ENCODE results near the gene ANKRD66. TPM values are rescaled to one million over a fixed set of nuclear protein-coding genes. Genes with fewer than 3 reads are reported as not detected.

ANKRD66 gene
- total and polyA plus RNA-seq, 7 donors: not detected

DNA sequence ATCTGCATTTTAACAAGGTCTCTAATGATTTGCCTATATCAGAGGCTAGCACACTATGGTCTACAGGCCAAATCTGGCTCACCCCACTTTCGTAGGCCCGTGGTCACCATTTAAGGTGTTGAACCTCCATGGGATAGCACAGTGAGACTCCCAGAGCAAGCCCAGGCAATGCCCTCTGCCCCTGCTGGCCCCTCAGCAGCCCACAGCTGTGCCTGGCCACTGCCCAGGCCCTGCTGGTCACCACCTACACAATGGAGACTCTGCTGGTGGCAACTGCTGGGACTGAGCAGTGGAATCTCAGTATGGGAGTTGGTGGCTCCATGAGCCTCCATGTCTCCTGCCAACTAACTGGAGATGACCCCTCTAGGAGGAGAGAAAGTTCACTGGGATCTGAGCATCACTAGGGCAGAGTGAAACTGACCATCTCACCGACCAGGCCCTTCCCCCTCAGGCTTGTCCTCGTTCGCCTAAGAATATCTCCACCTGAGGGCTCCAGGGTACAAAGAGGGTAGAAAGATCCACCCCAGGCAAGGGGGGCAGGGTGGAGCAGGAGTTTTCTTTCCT lies 2.3 kb downstream of the ANKRD66 start:
- WGBS, 2 donors: 88 to 93% methylated on average over 5 of the region's 5 CpGs
- Histone ChIP-seq H3K27me3 (no peaks in the 10 kb centered on the region), H3K4me1 (no peaks in the 10 kb centered on the region), H3K9me3 (no peaks in the 10 kb centered on the region), H3K36me3 (no peaks in the 10 kb centered on the region), H3K27ac (no peak overlapping the region), H3K4me3 (no peak overlapping the region)
- no peak for TF ChIP-seq POLR2A (IDR thresholded peaks at IDR 0.05)
- TF ChIP-seq EP300 (IDR thresholded peaks at IDR 0.05): no peak
- TF ChIP-seq, protein P1, sequence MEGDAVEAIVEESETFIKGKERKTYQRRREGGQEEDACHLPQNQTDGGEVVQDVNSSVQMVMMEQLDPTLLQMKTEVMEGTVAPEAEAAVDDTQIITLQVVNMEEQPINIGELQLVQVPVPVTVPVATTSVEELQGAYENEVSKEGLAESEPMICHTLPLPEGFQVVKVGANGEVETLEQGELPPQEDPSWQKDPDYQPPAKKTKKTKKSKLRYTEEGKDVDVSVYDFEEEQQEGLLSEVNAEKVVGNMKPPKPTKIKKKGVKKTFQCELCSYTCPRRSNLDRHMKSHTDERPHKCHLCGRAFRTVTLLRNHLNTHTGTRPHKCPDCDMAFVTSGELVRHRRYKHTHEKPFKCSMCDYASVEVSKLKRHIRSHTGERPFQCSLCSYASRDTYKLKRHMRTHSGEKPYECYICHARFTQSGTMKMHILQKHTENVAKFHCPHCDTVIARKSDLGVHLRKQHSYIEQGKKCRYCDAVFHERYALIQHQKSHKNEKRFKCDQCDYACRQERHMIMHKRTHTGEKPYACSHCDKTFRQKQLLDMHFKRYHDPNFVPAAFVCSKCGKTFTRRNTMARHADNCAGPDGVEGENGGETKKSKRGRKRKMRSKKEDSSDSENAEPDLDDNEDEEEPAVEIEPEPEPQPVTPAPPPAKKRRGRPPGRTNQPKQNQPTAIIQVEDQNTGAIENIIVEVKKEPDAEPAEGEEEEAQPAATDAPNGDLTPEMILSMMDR (IDR thresholded peaks at IDR 0.05): no peak
- no peak for TF ChIP-seq POLR2AphosphoS5 (IDR thresholded peaks at IDR 0.05)
- intact Hi-C loops (cut with DNase I): no loop called here
- no peak for DNase-seq

DNA sequence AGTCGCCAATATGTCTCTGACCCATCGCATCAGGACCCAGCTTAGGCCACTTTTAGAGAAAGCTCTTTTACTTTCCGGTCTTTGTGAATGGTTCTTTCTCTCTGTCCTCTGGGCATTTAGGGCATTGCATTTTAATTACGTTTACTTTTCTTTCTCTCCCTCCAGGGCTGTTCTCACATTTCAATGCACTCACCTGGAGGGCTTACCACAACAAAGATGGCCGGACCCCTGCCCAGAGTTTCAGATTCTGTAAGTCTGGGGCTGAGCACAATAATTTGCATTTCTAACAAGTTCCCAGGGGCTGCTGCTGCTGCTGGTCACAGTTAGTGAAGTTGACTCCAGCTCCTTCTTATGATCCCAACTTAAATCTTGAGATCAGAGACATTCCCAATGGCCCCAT lies 3.0 kb downstream of the ANKRD66 start:
- intact Hi-C loops (cut with DNase I): no loop called here

DNA sequence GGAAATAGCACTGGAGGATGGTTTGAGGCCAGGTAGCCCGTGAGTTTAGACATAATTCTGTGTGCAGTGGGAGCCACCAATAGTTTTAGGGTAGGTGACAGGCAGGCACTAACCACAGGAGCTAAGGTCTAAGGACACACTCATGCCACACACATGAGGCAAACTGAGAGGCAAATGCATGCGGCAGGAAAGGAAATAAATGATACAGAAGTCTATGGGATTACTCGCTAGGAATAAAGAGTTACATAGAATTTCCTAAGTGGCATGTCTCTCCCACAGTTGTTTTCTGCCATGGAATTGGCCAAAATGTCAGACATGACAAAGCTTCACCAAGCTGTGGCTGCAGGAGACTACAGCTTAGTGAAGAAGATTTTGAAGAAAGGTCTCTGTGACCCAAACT lies 4.9 kb downstream of the ANKRD66 start:
- H3K27me3 ChIP-seq: no peaks in the 10 kb centered on the region
- no peaks in the 10 kb centered on the region for H3K9me3 ChIP-seq
- H3K4me3 ChIP-seq: no peak overlapping the region
- intact Hi-C loops (cut with DNase I): no loop called here
- no peak overlapping the region for H3K27ac ChIP-seq
- no peaks in the 10 kb centered on the region for H3K4me1 ChIP-seq
- WGBS, 2 donors: 74 to 93% methylated on average over 3 of the region's 3 CpGs
- DNase-seq: no peak
- TF ChIP-seq POLR2A (IDR thresholded peaks at IDR 0.05) (no peak), EP300 (IDR thresholded peaks at IDR 0.05) (no peak), POLR2AphosphoS5 (IDR thresholded peaks at IDR 0.05) (no peak)
- TF ChIP-seq, protein P1 (IDR thresholded peaks at IDR 0.05): no peak
- no peaks in the 10 kb centered on the region for H3K36me3 ChIP-seq

More for the DNA sequence above, 3.0 kb downstream of the ANKRD66 start:
- H3K9me3 ChIP-seq: no peaks in the 10 kb centered on the region
- TF ChIP-seq POLR2AphosphoS5 (IDR thresholded peaks at IDR 0.05) (no peak), EP300 (IDR thresholded peaks at IDR 0.05) (no peak), POLR2A (IDR thresholded peaks at IDR 0.05) (no peak)
- TF ChIP-seq, protein P1 (IDR thresholded peaks at IDR 0.05): no peak
- no peaks in the 10 kb centered on the region for H3K36me3 ChIP-seq
- no peak for DNase-seq
- H3K4me1 ChIP-seq: no peaks in the 10 kb centered on the region
- WGBS, 2 donors: 72 to 86% methylated on average over 5 of the region's 5 CpGs
- H3K27me3 ChIP-seq: no peaks in the 10 kb centered on the region
- H3K27ac ChIP-seq: no peak overlapping the region
- H3K4me3 ChIP-seq: no peak overlapping the region

DNA sequence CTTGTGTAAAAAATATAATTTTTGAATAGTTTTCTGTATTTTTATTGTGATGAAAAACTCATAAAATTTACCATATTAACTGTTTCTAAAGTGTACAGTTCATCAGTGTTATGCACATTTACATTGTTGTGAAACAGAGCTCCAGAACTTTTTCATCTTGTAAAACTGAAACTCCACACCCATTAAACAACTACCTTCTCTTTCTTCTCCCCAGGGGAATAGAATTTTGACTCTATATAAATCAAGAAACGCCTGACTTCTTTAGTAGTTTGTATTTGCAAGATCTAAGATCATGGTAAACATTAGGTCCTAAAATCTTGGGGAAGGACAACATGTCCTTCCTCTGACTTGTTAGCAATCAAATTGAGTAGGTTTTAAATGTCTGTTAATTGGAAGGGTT lies 9.1 kb downstream of the ANKRD66 start:
- no peak overlapping the region for H3K4me3 ChIP-seq
- DNase-seq: no peak
- no peak for TF ChIP-seq EP300 (IDR thresholded peaks at IDR 0.05)
- TF ChIP-seq, protein P1 (IDR thresholded peaks at IDR 0.05): no peak
- TF ChIP-seq POLR2AphosphoS5 (IDR thresholded peaks at IDR 0.05): no peak
- TF ChIP-seq POLR2A (IDR thresholded peaks at IDR 0.05): no peak
- intact Hi-C loops (cut with DNase I): no loop called here
- H3K36me3 ChIP-seq: no peaks in the 10 kb centered on the region
- no peaks in the 10 kb centered on the region for H3K27me3 ChIP-seq
- H3K4me1 ChIP-seq: no peaks in the 10 kb centered on the region
- H3K27ac ChIP-seq: no peak overlapping the region
- WGBS, 2 donors: 13 to 53% methylated on average over 1 of the region's 1 CpG
- no peaks in the 10 kb centered on the region for H3K9me3 ChIP-seq

All from sigmoid colon (tissue), 7 donors.